Adipocyte (in vitro differentiated cells): ENCODE results near the gene VAMP8.

Source experiments
- DNase-seq: peaks from one replicate; pipeline ENCODE4 v3.0.0-alpha.2; 2015; ENCODE audit warnings: low read depth
- H3K27me3 ChIP-seq: replicated peaks from 2 replicates; pipeline ENCODE4 v1.7.0; 2013; ENCODE audit warnings: mild to moderate bottlenecking, low read length, moderate library complexity; ENCODE audit not compliant: control insufficient read depth, insufficient read depth
- H3K36me3 ChIP-seq: 2 replicates; pipeline ENCODE4 v1.7.0; 2013; ENCODE audit warnings: low read length, mild to moderate bottlenecking, moderate library complexity; ENCODE audit not compliant: control insufficient read depth, insufficient read depth, severe bottlenecking
- H3K4me1 ChIP-seq: 2 replicates; pipeline ENCODE4 v1.7.0; 2013; ENCODE audit warnings: mild to moderate bottlenecking, low read length, moderate library complexity; ENCODE audit not compliant: control insufficient read depth, insufficient read depth
- H3K4me3 ChIP-seq: 2 replicates; pipeline ENCODE4 v1.7.0; 2013; ENCODE audit warnings: mild to moderate bottlenecking, low read length, moderate library complexity
- H3K9ac ChIP-seq: 2 replicates; pipeline ENCODE4 v1.7.0; 2013; ENCODE audit warnings: mild to moderate bottlenecking, low read length, moderate library complexity
- H3K9me3 ChIP-seq: 2 replicates; pipeline ENCODE4 v1.7.0; 2013; ENCODE audit warnings: mild to moderate bottlenecking, low read length, moderate library complexity; ENCODE audit not compliant: control insufficient read depth

The VAMP8 gene

GRCh38 chr2:85561280-85562212, 15.8 kb upstream of the VAMP8 start, which contains the start of gene GGCX:
Gene GGCX, minus strand, starts transcription at chr2:85561493. Its CDS starts 65 bp downstream, at chr2:85561428.
- no peaks in the 10 kb centered on the region for H3K9me3 ChIP-seq
- H3K9ac ChIP-seq = peak within 1 kb of the TSS; percentile 99
- peak; percentile 99 for DNase-seq
- H3K4me1 ChIP-seq = peaks cover 17% of the 10 kb centered on the region
- peak within 1 kb of the TSS; percentile 95 for H3K4me3 ChIP-seq
- peaks cover 19% of the 10 kb centered on the region for H3K36me3 ChIP-seq
- H3K27me3 ChIP-seq = no peaks in the 10 kb centered on the region

GRCh38 chr2:85564144-85564563, 13.2 kb upstream of the VAMP8 start:
- H3K9ac ChIP-seq = no peak overlapping the region
- H3K36me3 ChIP-seq = peaks cover under 1% of the 10 kb centered on the region
- DNase-seq = no peak
- H3K4me1 ChIP-seq = peaks cover 21% of the 10 kb centered on the region
- no peak overlapping the region for H3K4me3 ChIP-seq
- no peaks in the 10 kb centered on the region for H3K9me3 ChIP-seq
- no peaks in the 10 kb centered on the region for H3K27me3 ChIP-seq

GRCh38 chr2:85566265-85566664, 11.1 kb upstream of the VAMP8 start:
- Histone ChIP-seq H3K36me3 (no peaks in the 10 kb centered on the region), H3K4me3 (no peak overlapping the region), H3K9me3 (no peaks in the 10 kb centered on the region), H3K27me3 (peaks cover 5% of the 10 kb centered on the region), H3K4me1 (peaks cover 9% of the 10 kb centered on the region), H3K9ac (no peak overlapping the region)
- no peak for DNase-seq

- Histone ChIP-seq H3K4me1 (peaks cover 23% of the 10 kb centered on the region), H3K4me3 (no peak overlapping the region), H3K9ac (no peak overlapping the region), H3K36me3 (no peaks in the 10 kb centered on the region), H3K27me3 (peaks cover 6% of the 10 kb centered on the region), H3K9me3 (no peaks in the 10 kb centered on the region)
- no peak for DNase-seq
These were observed 1.6 kb upstream of the VAMP8 start for GRCh38 chr2:85575739-85576138.

- no peak overlapping the region for H3K4me3 ChIP-seq
These were observed 362 bp upstream of the VAMP8 start for GRCh38 chr2:85577063-85577385.

GRCh38 chr2:85578243-85579180, 1.1 kb downstream of the VAMP8 start:
- H3K36me3 ChIP-seq = no peaks in the 10 kb centered on the region
- no peak for DNase-seq
- no peak overlapping the region for H3K9ac ChIP-seq
- H3K9me3 ChIP-seq = no peaks in the 10 kb centered on the region
- H3K4me3 ChIP-seq = no peak overlapping the region
- H3K4me1 ChIP-seq = peaks cover 24% of the 10 kb centered on the region
- no peaks in the 10 kb centered on the region for H3K27me3 ChIP-seq

More at GRCh38 chr2:85577063-85577385, 362 bp upstream of the VAMP8 start:
- no peak for DNase-seq
- H3K36me3 ChIP-seq = no peaks in the 10 kb centered on the region
- no peak overlapping the region for H3K9ac ChIP-seq
- no peaks in the 10 kb centered on the region for H3K27me3 ChIP-seq
- no peaks in the 10 kb centered on the region for H3K9me3 ChIP-seq
- H3K4me1 ChIP-seq = peaks cover 23% of the 10 kb centered on the region

DNA sequence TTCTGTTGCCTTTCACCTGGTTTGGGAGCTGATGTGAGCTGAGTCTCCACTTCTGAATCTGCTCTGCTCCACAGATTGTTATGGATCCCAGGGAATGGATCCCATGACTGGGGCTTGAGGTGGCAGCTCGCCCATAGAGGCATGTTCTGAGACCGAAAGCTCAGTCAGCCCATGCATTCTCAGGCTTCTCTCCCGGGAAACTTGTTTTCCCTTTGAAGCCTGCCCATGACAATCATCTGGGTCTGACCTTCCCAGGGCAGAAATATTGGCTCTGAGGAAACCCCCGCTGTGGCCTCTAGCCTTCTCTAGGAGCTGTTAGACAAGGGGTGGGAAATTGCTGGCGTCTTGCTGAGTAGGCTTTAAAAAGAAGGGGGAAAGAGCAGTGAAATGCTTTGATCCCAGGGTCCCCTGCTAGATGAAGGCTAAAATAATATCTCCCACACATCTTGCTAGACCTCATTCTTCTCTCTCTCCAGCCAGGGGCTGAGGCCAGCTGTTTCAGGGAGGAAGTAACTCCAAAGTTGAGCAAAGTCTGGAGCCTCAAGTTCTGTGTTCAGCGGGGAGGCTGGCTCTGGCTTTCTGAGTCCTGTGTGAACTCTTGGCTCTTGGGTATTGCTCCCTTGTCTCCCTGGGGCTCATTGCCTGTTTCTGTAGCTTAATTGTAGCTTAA, 2.0 kb downstream of the VAMP8 start:
- Histone ChIP-seq H3K4me1 (peaks cover 30% of the 10 kb centered on the region), H3K4me3 (no peak overlapping the region), H3K36me3 (no peaks in the 10 kb centered on the region), H3K9me3 (no peaks in the 10 kb centered on the region), H3K9ac (peak overlapping the region; percentile 39), H3K27me3 (no peaks in the 10 kb centered on the region)
- no peak for DNase-seq

DNA sequence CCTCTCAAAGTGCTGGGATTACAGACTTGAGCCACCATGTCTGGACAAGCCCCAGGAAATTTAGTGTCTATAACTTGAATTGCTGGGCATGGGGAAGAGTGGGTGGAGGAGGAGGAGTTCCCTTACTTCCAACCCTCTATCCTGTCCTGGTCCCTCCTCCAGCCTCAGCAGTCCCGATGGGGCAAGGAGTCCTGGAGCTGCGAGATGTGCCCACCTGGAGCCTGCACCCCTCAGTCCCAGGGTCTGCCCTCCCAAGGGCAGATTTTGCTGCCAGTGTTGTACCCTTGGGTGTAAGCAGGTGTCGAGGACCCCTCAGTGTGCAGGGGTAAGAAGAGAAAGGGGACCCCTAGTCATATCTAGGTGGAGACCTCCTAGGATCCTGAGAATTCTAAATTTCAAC, 2.8 kb downstream of the VAMP8 start:
- no peak overlapping the region for H3K4me3 ChIP-seq
- H3K27me3 ChIP-seq = no peaks in the 10 kb centered on the region
- peaks cover 37% of the 10 kb centered on the region for H3K4me1 ChIP-seq
- no peaks in the 10 kb centered on the region for H3K36me3 ChIP-seq
- no peak for DNase-seq
- H3K9ac ChIP-seq = no peak overlapping the region
- no peaks in the 10 kb centered on the region for H3K9me3 ChIP-seq

- Histone ChIP-seq H3K9me3 (no peaks in the 10 kb centered on the region), H3K4me3 (no peak overlapping the region), H3K9ac (no peak overlapping the region), H3K4me1 (peaks cover 44% of the 10 kb centered on the region), H3K36me3 (no peaks in the 10 kb centered on the region), H3K27me3 (no peaks in the 10 kb centered on the region)
- DNase-seq = no peak
These were observed 5.1 kb downstream of the VAMP8 start for GRCh38 chr2:85582492-85582891.

DNA sequence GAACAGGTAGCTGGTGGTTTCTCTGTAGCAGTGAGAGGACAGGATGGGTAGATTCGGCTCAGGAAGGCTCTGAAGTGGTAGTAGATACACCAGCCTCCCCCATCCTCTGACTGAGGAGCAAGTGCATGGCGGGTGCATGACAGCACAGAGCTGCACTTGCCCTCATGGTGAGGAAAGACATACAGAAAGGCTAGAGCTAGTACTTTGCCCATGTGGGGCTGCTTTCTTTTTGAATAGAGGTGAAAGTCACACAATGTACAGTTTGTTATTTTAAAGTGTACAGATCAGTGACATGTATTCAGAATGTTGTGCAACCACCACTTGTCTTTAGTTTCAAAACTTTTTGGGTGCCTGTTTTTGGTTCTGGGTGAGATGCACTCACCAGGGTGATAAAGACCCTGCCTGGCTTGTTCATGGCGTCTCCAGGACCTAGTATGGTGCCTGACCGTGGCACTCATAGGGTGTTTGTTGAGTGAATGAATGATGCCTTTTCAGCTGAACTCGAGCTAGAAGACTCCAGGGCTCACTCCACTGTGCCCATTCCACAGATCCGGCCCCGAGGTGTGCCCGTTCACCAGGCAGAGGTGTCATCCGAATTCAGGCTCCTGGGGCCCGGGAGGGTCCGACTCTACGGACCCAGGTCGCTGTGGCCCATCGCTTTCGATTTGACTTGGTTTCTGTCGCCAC, 6.4 kb downstream of the VAMP8 start:
- peak overlapping the region; percentile 82 for H3K4me3 ChIP-seq
- DNase-seq = peak; percentile 58
- peak overlapping the region; percentile 91 for H3K9ac ChIP-seq
- no peaks in the 10 kb centered on the region for H3K27me3 ChIP-seq
- peaks cover 36% of the 10 kb centered on the region for H3K4me1 ChIP-seq
- no peaks in the 10 kb centered on the region for H3K9me3 ChIP-seq
- no peaks in the 10 kb centered on the region for H3K36me3 ChIP-seq
